PFSK-1 (cell line): ENCODE data around the gene NANP.

Experiments
- FOXP2 ChIP-seq: optimal IDR thresholded peaks from 2 replicates; pipeline ENCODE3; 2011; ENCODE audit warnings: borderline replicate concordance, control low read depth, inconsistent platforms; ENCODE audit not compliant: insufficient read depth; ENCODE audit errors: extremely low read length, extremely low read depth
- POLR2AphosphoS5 ChIP-seq: IDR thresholded peaks from 2 replicates; pipeline ENCODE4 v1.6.1; 2012; ENCODE audit warnings: low read depth, mild to moderate bottlenecking, control low read depth, low read length, moderate library complexity
- SIN3A ChIP-seq: IDR thresholded peaks from 2 replicates; pipeline ENCODE4 v1.6.1; 2012; ENCODE audit warnings: mild to moderate bottlenecking, low read length, moderate library complexity, borderline replicate concordance; ENCODE audit not compliant: insufficient read depth
- TAF1 ChIP-seq: IDR thresholded peaks from 2 replicates; pipeline ENCODE4 v1.6.1; 2012; ENCODE audit warnings: low read length, control low read depth, borderline replicate concordance; ENCODE audit not compliant: insufficient read depth
- TF ChIP-seq, protein P1 (sequence below), 2 experiments: IDR thresholded peaks; 2 replicates each; pipeline versions ENCODE4 v1.6.1 to v1.8.0; 2011 to 2012; ENCODE audit warnings: low read depth in 2 of 2, low read length in 2 of 2, control low read depth in 1 of 2, inconsistent platforms in 1 of 2, mild to moderate bottlenecking in 1 of 2, moderate library complexity in 1 of 2; ENCODE audit not compliant: insufficient read depth in 1 of 2

NANP gene

GRCh38 chr20:25659999-25660398, 36.2 kb upstream of the NANP start:
- TF ChIP-seq POLR2AphosphoS5, result no peak
- no peak for TF ChIP-seq TAF1
- TF ChIP-seq, protein P1, sequence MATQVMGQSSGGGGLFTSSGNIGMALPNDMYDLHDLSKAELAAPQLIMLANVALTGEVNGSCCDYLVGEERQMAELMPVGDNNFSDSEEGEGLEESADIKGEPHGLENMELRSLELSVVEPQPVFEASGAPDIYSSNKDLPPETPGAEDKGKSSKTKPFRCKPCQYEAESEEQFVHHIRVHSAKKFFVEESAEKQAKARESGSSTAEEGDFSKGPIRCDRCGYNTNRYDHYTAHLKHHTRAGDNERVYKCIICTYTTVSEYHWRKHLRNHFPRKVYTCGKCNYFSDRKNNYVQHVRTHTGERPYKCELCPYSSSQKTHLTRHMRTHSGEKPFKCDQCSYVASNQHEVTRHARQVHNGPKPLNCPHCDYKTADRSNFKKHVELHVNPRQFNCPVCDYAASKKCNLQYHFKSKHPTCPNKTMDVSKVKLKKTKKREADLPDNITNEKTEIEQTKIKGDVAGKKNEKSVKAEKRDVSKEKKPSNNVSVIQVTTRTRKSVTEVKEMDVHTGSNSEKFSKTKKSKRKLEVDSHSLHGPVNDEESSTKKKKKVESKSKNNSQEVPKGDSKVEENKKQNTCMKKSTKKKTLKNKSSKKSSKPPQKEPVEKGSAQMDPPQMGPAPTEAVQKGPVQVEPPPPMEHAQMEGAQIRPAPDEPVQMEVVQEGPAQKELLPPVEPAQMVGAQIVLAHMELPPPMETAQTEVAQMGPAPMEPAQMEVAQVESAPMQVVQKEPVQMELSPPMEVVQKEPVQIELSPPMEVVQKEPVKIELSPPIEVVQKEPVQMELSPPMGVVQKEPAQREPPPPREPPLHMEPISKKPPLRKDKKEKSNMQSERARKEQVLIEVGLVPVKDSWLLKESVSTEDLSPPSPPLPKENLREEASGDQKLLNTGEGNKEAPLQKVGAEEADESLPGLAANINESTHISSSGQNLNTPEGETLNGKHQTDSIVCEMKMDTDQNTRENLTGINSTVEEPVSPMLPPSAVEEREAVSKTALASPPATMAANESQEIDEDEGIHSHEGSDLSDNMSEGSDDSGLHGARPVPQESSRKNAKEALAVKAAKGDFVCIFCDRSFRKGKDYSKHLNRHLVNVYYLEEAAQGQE (IDR thresholded peaks at IDR 0.05; ENCODE audit: insufficient read depth in 1 of 2, low read depth in 2 of 2, low read length in 2 of 2), result no peak
- TF ChIP-seq FOXP2, result no peak
- TF ChIP-seq SIN3A, result no peak

- TF ChIP-seq POLR2AphosphoS5 (no peak), FOXP2 (no peak), TAF1 (no peak), SIN3A (no peak)
- TF ChIP-seq, protein P1 (IDR thresholded peaks at IDR 0.05; ENCODE audit: insufficient read depth in 1 of 2, low read depth in 2 of 2, low read length in 2 of 2), result no peak
Observed at GRCh38 chr20:25654487-25654886, 30.7 kb upstream of the NANP start.

DNA sequence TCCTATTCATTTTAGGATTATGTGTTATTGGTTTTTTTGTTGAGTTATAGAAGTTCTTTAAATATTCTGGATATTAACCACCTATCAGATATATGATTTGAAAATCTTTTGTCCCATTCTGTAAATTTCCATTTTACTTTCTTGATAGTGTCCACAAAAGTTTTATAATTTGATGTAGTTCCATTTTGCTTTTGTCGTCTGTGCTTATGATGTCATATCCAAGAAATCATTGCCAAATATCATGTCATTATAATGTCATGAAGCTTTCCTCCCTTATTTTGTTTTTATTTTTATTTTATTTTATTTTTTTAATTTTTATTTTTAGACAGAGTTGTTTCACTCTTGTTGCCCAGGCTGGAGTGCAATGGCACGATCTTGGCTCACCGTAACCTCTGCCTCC, 21.0 kb upstream of the NANP start:
- TF ChIP-seq, protein P1 (IDR thresholded peaks at IDR 0.05; ENCODE audit: insufficient read depth in 1 of 2, low read depth in 2 of 2, low read length in 2 of 2), result no peak
- TF ChIP-seq FOXP2 (no peak), SIN3A (no peak), POLR2AphosphoS5 (no peak), TAF1 (no peak)

- TF ChIP-seq SIN3A, result no peak
- TF ChIP-seq POLR2AphosphoS5, result no peak
- TF ChIP-seq, protein P1 (IDR thresholded peaks at IDR 0.05; ENCODE audit: insufficient read depth in 1 of 2, low read depth in 2 of 2, low read length in 2 of 2), result no peak
- TF ChIP-seq TAF1, result no peak
- TF ChIP-seq FOXP2, result no peak
Observed at GRCh38 chr20:25643716-25644115, 19.9 kb upstream of the NANP start.

DNA sequence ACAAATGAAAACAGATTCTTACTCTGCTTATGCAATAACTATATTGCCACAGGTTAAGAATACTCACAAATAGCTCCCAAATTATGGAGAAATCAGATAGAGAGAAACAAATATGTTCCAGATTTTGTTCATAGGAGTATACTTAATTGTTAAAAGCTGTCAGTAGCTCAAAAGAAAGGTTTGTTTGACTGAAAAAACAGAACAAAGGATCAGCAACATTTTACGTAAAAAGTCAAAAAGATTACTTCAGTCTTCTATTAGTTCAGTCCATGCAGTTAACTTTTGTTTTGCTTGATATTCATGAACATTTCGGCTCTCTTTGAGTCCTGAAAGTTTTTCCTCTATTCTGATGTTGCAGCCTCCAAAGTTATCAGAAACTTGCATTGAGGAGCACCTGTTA, 13.4 kb upstream of the NANP start:
- TF ChIP-seq TAF1, result no peak
- TF ChIP-seq, protein P1 (IDR thresholded peaks at IDR 0.05; ENCODE audit: insufficient read depth in 1 of 2, low read depth in 2 of 2, low read length in 2 of 2), result no peak
- no peak for TF ChIP-seq POLR2AphosphoS5
- no peak for TF ChIP-seq SIN3A
- TF ChIP-seq FOXP2, result no peak
